SK-N-SH treated with all-trans-retinoic acid at 6 μM for 48 hours (cell line): ENCODE results near the gene TTC17.
A peak's percentile ranks its signal among the peaks of the same experiment; 100 is the strongest.

ENCODE experiments used
- ATAC-seq: fragments of 200-7000 bp; cut with Tn5 transposase; 3 replicates; pipeline ENCODE4 v1.9.1; 2020; ENCODE audit warnings: mild to moderate bottlenecking, moderate library complexity
- ARNTL ChIP-seq: fragments of 450-650 bp; formaldehyde crosslinking; IDR thresholded peaks from 2 replicates; pipeline ENCODE4 v1.5.0; 2020; ENCODE audit warnings: low read depth, mild to moderate bottlenecking, moderate library complexity, borderline replicate concordance
- BACH2 ChIP-seq: fragments of 250-450 bp; sonication (Bioruptor Pico); IDR thresholded peaks from 2 replicates; pipeline ENCODE4 v1.9.0; 2021; ENCODE audit warnings: mild to moderate bottlenecking, borderline replicate concordance
- CREB5 ChIP-seq: fragments of 250-450 bp; sonication (Bioruptor Pico); IDR thresholded peaks from 2 replicates; pipeline ENCODE4 v1.5.1; 2020; ENCODE audit warnings: low read depth, mild to moderate bottlenecking, moderate library complexity
- CSDC2 ChIP-seq: fragments of 250-450 bp; sonication (Bioruptor Pico); IDR thresholded peaks from 2 replicates; pipeline ENCODE4 v1.5.0; 2020; ENCODE audit warnings: mild to moderate bottlenecking, moderate library complexity
- CSRNP3 ChIP-seq: fragments of 250-450 bp; sonication (Bioruptor Pico); IDR thresholded peaks from 2 replicates; pipeline ENCODE4 v1.5.1; 2021; ENCODE audit warnings: mild to moderate bottlenecking, moderate library complexity
- ESRRG ChIP-seq: fragments of 250-450 bp; sonication (Bioruptor Pico); IDR thresholded peaks from 2 replicates; pipeline ENCODE4 v1.6.1; 2021; ENCODE audit warnings: mild to moderate bottlenecking
- GLIS3 ChIP-seq: fragments of 250-450 bp; sonication (Bioruptor Pico); IDR thresholded peaks from 2 replicates; pipeline ENCODE4 v1.5.0; 2020; ENCODE audit warnings: mild to moderate bottlenecking, moderate library complexity
- ISL1 ChIP-seq: fragments of 250-450 bp; sonication (Bioruptor Pico); IDR thresholded peaks from 2 replicates; pipeline ENCODE4 v2.1.2; 2022; ENCODE audit warnings: mild to moderate bottlenecking, moderate library complexity
- OSR1 ChIP-seq: fragments of 250-450 bp; sonication (Bioruptor Pico); IDR thresholded peaks from 2 replicates; pipeline ENCODE4 v1.8.0; 2022; ENCODE audit warnings: moderate library complexity, mild to moderate bottlenecking, inconsistent platforms
- PATZ1 ChIP-seq: fragments of 250-450 bp; sonication (Bioruptor Pico); IDR thresholded peaks from 2 replicates; pipeline ENCODE4 v1.8.0; 2020; ENCODE audit warnings: mild to moderate bottlenecking, moderate library complexity, borderline replicate concordance
- POU6F1 ChIP-seq: fragments of 250-450 bp; sonication (Bioruptor Pico); IDR thresholded peaks from 2 replicates; pipeline ENCODE4 v1.8.0; 2021; ENCODE audit warnings: low read depth, mild to moderate bottlenecking, moderate library complexity, borderline replicate concordance
- PPARA ChIP-seq: fragments of 250-450 bp; sonication (Bioruptor Pico); IDR thresholded peaks from 2 replicates; pipeline ENCODE4 v1.5.0; 2020; ENCODE audit warnings: mild to moderate bottlenecking, borderline replicate concordance
- RARB ChIP-seq: fragments of 250-450 bp; sonication (Bioruptor Pico); IDR thresholded peaks from 2 replicates; pipeline ENCODE4 v1.8.0; 2021; ENCODE audit warnings: mild to moderate bottlenecking, moderate library complexity
- TCF4 ChIP-seq: fragments of 250-450 bp; sonication (Bioruptor Pico); IDR thresholded peaks from 2 replicates; pipeline ENCODE4 v1.8.0; 2021; ENCODE audit warnings: mild to moderate bottlenecking, moderate library complexity, borderline replicate concordance
- TOX ChIP-seq: fragments of 250-450 bp; sonication (Bioruptor Pico); IDR thresholded peaks from 2 replicates; pipeline ENCODE4 v1.8.0; 2021; ENCODE audit warnings: mild to moderate bottlenecking, moderate library complexity, borderline replicate concordance
- ZC3H10 ChIP-seq: fragments of 250-450 bp; sonication (Bioruptor Pico); IDR thresholded peaks from 2 replicates; pipeline ENCODE4 v1.5.1; 2021; ENCODE audit warnings: mild to moderate bottlenecking, moderate library complexity
- ZFP3 ChIP-seq: fragments of 250-450 bp; sonication (Bioruptor Pico); IDR thresholded peaks from 2 replicates; pipeline ENCODE4 v1.5.0; 2020; ENCODE audit warnings: mild to moderate bottlenecking, moderate library complexity
- ZFP30 ChIP-seq: fragments of 450-650 bp; formaldehyde crosslinking; IDR thresholded peaks from 2 replicates; pipeline ENCODE4 v1.5.0; 2022; ENCODE audit warnings: mild to moderate bottlenecking, moderate library complexity
- ZNF565 ChIP-seq: fragments of 450-650 bp; formaldehyde crosslinking; conservative IDR thresholded peaks from 2 replicates; pipeline ENCODE4 v1.5.0; 2020; ENCODE audit warnings: low read depth, mild to moderate bottlenecking, moderate library complexity
- ZNF70 ChIP-seq: fragments of 450-650 bp; formaldehyde crosslinking; IDR thresholded peaks from 2 replicates; pipeline ENCODE4 v1.5.0; 2020; ENCODE audit warnings: mild to moderate bottlenecking, moderate library complexity
- ZNF8 ChIP-seq: fragments of 450-650 bp; formaldehyde crosslinking; IDR thresholded peaks from 2 replicates; pipeline ENCODE4 v1.5.0; 2020; ENCODE audit warnings: mild to moderate bottlenecking, moderate library complexity
- TF ChIP-seq, protein P1 (sequence below): fragments of 250-450 bp; sonication (Bioruptor Pico); IDR thresholded peaks from 2 replicates; pipeline ENCODE4 v1.5.0; 2020; ENCODE audit warnings: mild to moderate bottlenecking, moderate library complexity

TTC17 gene

GRCh38 chr11:43492701-43493100, 134.0 kb downstream of the TTC17 start:
- no peak for ATAC-seq

DNA sequence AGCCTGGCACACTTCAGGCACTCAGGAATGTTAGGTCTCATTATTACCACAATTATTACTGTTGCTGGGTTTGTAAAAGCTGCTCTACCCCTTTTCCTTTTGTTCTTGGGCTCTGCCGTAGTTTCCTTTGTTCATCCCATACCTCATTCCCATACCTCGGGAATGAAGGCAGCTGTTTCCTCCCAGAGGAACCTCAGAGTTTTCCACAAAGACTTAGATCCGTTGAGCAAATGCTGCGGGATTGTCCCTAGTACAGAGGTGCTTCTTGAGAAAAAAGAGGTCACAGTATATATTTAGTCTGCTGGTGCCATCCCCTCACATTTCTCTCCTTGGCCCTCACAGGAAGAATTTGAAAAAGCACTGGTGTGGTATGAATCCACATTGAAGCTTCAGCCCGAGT, 134.7 kb downstream of the TTC17 start:
- no peak for ATAC-seq
- TF ChIP-seq ZFP3 (CRISPR knock-in tag) (no peak), CSDC2 (CRISPR knock-in tag) (no peak), ZFP30 (no peak), PATZ1 (CRISPR knock-in tag) (no peak)
- TF ChIP-seq, all 23 proteins: peak for 0

More at GRCh38 chr11:43492701-43493100, 134.0 kb downstream of the TTC17 start:
- TF ChIP-seq, protein P1, sequence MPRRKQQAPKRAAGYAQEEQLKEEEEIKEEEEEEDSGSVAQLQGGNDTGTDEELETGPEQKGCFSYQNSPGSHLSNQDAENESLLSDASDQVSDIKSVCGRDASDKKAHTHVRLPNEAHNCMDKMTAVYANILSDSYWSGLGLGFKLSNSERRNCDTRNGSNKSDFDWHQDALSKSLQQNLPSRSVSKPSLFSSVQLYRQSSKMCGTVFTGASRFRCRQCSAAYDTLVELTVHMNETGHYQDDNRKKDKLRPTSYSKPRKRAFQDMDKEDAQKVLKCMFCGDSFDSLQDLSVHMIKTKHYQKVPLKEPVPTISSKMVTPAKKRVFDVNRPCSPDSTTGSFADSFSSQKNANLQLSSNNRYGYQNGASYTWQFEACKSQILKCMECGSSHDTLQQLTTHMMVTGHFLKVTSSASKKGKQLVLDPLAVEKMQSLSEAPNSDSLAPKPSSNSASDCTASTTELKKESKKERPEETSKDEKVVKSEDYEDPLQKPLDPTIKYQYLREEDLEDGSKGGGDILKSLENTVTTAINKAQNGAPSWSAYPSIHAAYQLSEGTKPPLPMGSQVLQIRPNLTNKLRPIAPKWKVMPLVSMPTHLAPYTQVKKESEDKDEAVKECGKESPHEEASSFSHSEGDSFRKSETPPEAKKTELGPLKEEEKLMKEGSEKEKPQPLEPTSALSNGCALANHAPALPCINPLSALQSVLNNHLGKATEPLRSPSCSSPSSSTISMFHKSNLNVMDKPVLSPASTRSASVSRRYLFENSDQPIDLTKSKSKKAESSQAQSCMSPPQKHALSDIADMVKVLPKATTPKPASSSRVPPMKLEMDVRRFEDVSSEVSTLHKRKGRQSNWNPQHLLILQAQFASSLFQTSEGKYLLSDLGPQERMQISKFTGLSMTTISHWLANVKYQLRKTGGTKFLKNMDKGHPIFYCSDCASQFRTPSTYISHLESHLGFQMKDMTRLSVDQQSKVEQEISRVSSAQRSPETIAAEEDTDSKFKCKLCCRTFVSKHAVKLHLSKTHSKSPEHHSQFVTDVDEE (CRISPR knock-in tag) = no peak
- no peak for TF ChIP-seq GLIS3
- TF ChIP-seq OSR1 (CRISPR knock-in tag) = no peak
- no peak for TF ChIP-seq ZNF565 (CRISPR knock-in tag)

DNA sequence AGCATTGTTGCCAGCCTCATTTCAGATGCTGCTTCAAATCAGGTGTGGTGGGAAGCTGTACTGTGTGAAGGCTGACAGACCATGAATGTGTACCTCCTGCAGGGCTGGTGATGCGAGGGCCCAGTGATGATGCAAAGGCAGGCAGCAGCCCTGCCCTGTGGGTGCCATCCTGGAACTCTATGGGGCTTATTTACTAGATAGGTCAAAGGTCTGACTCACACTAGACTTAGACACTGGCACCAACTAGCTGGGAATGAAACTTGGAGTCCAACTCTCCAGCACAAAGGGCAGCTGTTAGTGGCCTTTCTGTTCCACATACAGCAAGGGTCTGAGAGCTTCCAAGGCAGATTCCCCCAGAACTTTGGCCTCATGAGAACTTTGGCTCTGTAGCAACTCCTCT, 138.4 kb downstream of the TTC17 start:
- TF ChIP-seq ZNF8 = no peak
- no peak for TF ChIP-seq ARNTL (CRISPR knock-in tag)
- TF ChIP-seq BACH2 (CRISPR knock-in tag) = no peak
- no peak for TF ChIP-seq ISL1 (CRISPR knock-in tag)
- no peak for TF ChIP-seq TOX (CRISPR knock-in tag)
- TF ChIP-seq ZC3H10 (CRISPR knock-in tag) = no peak
- no peak for TF ChIP-seq ZNF70 (CRISPR knock-in tag)
- TF ChIP-seq CREB5 = no peak
- no peak for TF ChIP-seq ZNF565 (CRISPR knock-in tag)
- no peak for TF ChIP-seq PATZ1 (CRISPR knock-in tag)
- no peak for TF ChIP-seq ZFP3 (CRISPR knock-in tag)
- TF ChIP-seq TCF4 = no peak
- no peak for TF ChIP-seq CSRNP3 (CRISPR knock-in tag)
- no peak for TF ChIP-seq RARB (CRISPR knock-in tag)
- ATAC-seq = peak; percentile 27; the same call in 2 of the 3 replicates

DNA sequence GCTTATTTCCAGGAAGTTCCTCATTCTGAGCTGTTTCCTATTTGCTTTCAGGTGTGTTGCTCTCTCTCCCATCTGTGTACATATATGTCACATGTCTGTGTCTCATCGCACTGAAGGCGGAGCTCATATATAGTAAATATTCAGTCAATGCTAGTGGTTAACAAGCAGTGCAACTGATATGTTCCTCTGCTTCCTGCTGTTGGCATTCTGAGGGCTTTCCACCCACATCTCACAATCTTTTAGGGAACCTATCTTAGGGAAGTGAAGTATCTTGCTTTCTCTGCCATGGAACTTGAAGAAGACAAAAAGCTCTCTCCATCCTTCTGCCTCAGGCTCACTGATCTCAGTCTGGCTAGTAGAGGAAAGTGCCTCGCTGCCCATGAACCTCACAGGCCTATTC, 139.8 kb downstream of the TTC17 start:
- no peak for ATAC-seq
- TF ChIP-seq ZNF565 (CRISPR knock-in tag) (no peak), BACH2 (CRISPR knock-in tag) (no peak), ZC3H10 (CRISPR knock-in tag) (no peak), PPARA (no peak), TCF4 (no peak), ESRRG (CRISPR knock-in tag) (no peak), ZNF70 (CRISPR knock-in tag) (no peak), ZNF8 (no peak), POU6F1 (no peak), CSDC2 (CRISPR knock-in tag) (no peak), ISL1 (CRISPR knock-in tag) (no peak)
- TF ChIP-seq, protein P1 (CRISPR knock-in tag) = no peak
